Neural cell (in vitro differentiated cells): ENCODE measurements around the gene CYP2A6.
"Not testable (repeated sequence)": the region's sequence is repeated elsewhere in the genome, so short reads cannot be mapped to it uniquely, and the experiment has no call there.

Experiments
- EP300 ChIP-seq: fragments of 450-650 bp; conservative IDR thresholded peaks from 2 replicates; pipeline ENCODE4 v1.6.1; 2014; ENCODE audit warnings: antibody characterized with exemption, mild to moderate bottlenecking, moderate library complexity; ENCODE audit not compliant: poor library complexity, severe bottlenecking
- EZH2 ChIP-seq: fragments of 200-600, 300-800 bp; shearing (Covaris generic), sonication (generic); IDR thresholded peaks from 2 replicates; pipeline ENCODE4 v1.6.1; 2014; ENCODE audit warnings: antibody characterized with exemption, low read length, borderline replicate concordance, mild to moderate bottlenecking; ENCODE audit not compliant: insufficient read depth, poor library complexity, severe bottlenecking
- MXI1 ChIP-seq: fragments of 450-650 bp; conservative IDR thresholded peaks from 2 replicates; pipeline ENCODE4 v1.6.1; 2014; ENCODE audit warnings: antibody characterized with exemption, mild to moderate bottlenecking; ENCODE audit not compliant: poor library complexity, severe bottlenecking
- POLR2AphosphoS5 ChIP-seq: IDR thresholded peaks from 2 replicates; pipeline ENCODE4 v1.6.1; 2012
- RAD21 ChIP-seq: fragments of 450-650 bp; conservative IDR thresholded peaks from 2 replicates; pipeline ENCODE4 v1.6.1; 2014; ENCODE audit warnings: antibody characterized with exemption, mild to moderate bottlenecking, moderate library complexity
- SMC3 ChIP-seq: fragments of 450-650 bp; conservative IDR thresholded peaks from 2 replicates; pipeline ENCODE4 v1.6.1; 2014; ENCODE audit warnings: antibody characterized with exemption, mild to moderate bottlenecking, moderate library complexity; ENCODE audit not compliant: poor library complexity
- TAF1 ChIP-seq: IDR thresholded peaks from 2 replicates; pipeline ENCODE4 v1.6.1; 2012; ENCODE audit warnings: low read depth
- TF ChIP-seq, protein P1 (sequence below): fragments of 450-650 bp; IDR thresholded peaks from 2 replicates; pipeline ENCODE4 v1.5.1; 2014; ENCODE audit warnings: antibody characterized with exemption, mild to moderate bottlenecking, moderate library complexity; ENCODE audit not compliant: poor library complexity, severe bottlenecking
- TF ChIP-seq, protein P2 (sequence below): IDR thresholded peaks from 2 replicates; pipeline ENCODE4 v1.6.1; 2012; ENCODE audit warnings: borderline replicate concordance

DNA sequence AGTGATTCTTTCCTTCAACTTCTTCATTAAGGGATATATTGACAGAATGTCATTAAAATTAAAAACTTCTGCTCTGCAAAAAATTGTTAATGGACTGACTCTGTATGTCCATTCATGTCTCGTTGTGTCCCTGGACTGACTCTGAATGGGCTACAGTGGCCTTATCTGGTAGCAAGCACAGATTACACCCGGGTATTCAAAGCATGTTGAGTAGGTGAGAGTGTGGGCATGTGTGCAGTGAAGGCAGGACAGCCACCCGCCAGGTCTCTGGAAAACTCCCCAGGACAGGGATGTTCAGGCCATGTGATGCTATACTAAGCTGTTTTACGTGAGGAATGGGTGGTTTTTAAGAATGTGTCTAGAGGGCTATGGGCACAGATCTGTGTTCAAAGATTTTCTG is 24.6 kb upstream of the CYP2A6 start:
- TF ChIP-seq, protein P1, sequence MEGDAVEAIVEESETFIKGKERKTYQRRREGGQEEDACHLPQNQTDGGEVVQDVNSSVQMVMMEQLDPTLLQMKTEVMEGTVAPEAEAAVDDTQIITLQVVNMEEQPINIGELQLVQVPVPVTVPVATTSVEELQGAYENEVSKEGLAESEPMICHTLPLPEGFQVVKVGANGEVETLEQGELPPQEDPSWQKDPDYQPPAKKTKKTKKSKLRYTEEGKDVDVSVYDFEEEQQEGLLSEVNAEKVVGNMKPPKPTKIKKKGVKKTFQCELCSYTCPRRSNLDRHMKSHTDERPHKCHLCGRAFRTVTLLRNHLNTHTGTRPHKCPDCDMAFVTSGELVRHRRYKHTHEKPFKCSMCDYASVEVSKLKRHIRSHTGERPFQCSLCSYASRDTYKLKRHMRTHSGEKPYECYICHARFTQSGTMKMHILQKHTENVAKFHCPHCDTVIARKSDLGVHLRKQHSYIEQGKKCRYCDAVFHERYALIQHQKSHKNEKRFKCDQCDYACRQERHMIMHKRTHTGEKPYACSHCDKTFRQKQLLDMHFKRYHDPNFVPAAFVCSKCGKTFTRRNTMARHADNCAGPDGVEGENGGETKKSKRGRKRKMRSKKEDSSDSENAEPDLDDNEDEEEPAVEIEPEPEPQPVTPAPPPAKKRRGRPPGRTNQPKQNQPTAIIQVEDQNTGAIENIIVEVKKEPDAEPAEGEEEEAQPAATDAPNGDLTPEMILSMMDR, result not testable (repeated sequence)
- TF ChIP-seq EP300, EZH2, POLR2AphosphoS5, TAF1, RAD21, SMC3, MXI1: not testable (repeated sequence)
- TF ChIP-seq, protein P2, sequence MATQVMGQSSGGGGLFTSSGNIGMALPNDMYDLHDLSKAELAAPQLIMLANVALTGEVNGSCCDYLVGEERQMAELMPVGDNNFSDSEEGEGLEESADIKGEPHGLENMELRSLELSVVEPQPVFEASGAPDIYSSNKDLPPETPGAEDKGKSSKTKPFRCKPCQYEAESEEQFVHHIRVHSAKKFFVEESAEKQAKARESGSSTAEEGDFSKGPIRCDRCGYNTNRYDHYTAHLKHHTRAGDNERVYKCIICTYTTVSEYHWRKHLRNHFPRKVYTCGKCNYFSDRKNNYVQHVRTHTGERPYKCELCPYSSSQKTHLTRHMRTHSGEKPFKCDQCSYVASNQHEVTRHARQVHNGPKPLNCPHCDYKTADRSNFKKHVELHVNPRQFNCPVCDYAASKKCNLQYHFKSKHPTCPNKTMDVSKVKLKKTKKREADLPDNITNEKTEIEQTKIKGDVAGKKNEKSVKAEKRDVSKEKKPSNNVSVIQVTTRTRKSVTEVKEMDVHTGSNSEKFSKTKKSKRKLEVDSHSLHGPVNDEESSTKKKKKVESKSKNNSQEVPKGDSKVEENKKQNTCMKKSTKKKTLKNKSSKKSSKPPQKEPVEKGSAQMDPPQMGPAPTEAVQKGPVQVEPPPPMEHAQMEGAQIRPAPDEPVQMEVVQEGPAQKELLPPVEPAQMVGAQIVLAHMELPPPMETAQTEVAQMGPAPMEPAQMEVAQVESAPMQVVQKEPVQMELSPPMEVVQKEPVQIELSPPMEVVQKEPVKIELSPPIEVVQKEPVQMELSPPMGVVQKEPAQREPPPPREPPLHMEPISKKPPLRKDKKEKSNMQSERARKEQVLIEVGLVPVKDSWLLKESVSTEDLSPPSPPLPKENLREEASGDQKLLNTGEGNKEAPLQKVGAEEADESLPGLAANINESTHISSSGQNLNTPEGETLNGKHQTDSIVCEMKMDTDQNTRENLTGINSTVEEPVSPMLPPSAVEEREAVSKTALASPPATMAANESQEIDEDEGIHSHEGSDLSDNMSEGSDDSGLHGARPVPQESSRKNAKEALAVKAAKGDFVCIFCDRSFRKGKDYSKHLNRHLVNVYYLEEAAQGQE, result not testable (repeated sequence)
